K562 (cell line): Measurements from ENCODE around the gene CAPN10. TPM values are rescaled to one million over a fixed set of nuclear protein-coding genes. Genes with fewer than 3 reads are reported as not detected.

ENCODE experiments used
- C11orf30 ChIP-seq: fragments of 450-650 bp; IDR thresholded peaks from 2 replicates; pipeline ENCODE4 v1.6.1; 2016; ENCODE audit warnings: low read depth, mild to moderate bottlenecking
- CC2D1A ChIP-seq: fragments of 450-650 bp; IDR thresholded peaks from 2 replicates; pipeline ENCODE4 v1.6.1; 2017; ENCODE audit warnings: mild to moderate bottlenecking
- CHD2 ChIP-seq: IDR thresholded peaks from 2 replicates; pipeline ENCODE4 v1.6.1; 2011; ENCODE audit warnings: low read depth, low read length
- DACH1 ChIP-seq: fragments of 450-650 bp; IDR thresholded peaks from 2 replicates; pipeline ENCODE4 v1.6.1; 2018; ENCODE audit not compliant: partially characterized antibody
- FOXA1 ChIP-seq: fragments of 450-650 bp; IDR thresholded peaks from 2 replicates; pipeline ENCODE4 v1.6.1; 2016; ENCODE audit warnings: mild to moderate bottlenecking, borderline replicate concordance
- MED1 ChIP-seq: sonication (generic); formaldehyde crosslinking; IDR thresholded peaks from 2 replicates; pipeline ENCODE4 v1.8.1; 2023; ENCODE audit warnings: missing genetic modification reagents, borderline replicate concordance
- POLR3G ChIP-seq: IDR thresholded peaks from 2 replicates; pipeline ENCODE4 v1.6.1; 2011; ENCODE audit not compliant: insufficient read length, insufficient replicate concordance; ENCODE audit errors: extremely low read depth
- RBM15 ChIP-seq: fragments of 200-400 bp; formaldehyde crosslinking; IDR thresholded peaks from 2 replicates; pipeline ENCODE4 v1.6.1; 2018; ENCODE audit warnings: mild to moderate bottlenecking, low read length, moderate library complexity; ENCODE audit not compliant: insufficient read depth
- RHOXF2B ChIP-seq: fragments of 250-450 bp; sonication (Bioruptor Pico); conservative IDR thresholded peaks from 2 replicates; pipeline ENCODE4 v1.5.1; 2021
- SMARCA4 ChIP-seq: fragments of 450-650 bp; IDR thresholded peaks from 2 replicates; pipeline ENCODE4 v1.6.1; 2016
- XRCC4 ChIP-seq: IDR thresholded peaks from one replicate; pipeline ENCODE4 v1.6.1; 2011; ENCODE audit not compliant: insufficient read depth, insufficient read length; ENCODE audit errors: extremely low read depth
- XRCC5 ChIP-seq: fragments of 200-400 bp; formaldehyde crosslinking; IDR thresholded peaks from 2 replicates; pipeline ENCODE4 v1.6.1; 2017; ENCODE audit warnings: low read depth, mild to moderate bottlenecking, low read length
- ZC3H4 ChIP-seq: sonication (generic); formaldehyde crosslinking; IDR thresholded peaks from 2 replicates; pipeline ENCODE4 v1.9.0; 2021; ENCODE audit warnings: missing genetic modification reagents, borderline replicate concordance
- ZNF217 ChIP-seq: sonication (generic); formaldehyde crosslinking; IDR thresholded peaks from 2 replicates; pipeline ENCODE4 v1.8.0; 2022; ENCODE audit warnings: mild to moderate bottlenecking, missing genetic modification reagents
- ZNF764 ChIP-seq: fragments of 250-450 bp; sonication (Bioruptor Pico); IDR thresholded peaks from 2 replicates; pipeline ENCODE4 v1.4.0; 2020; ENCODE audit warnings: low read depth, mild to moderate bottlenecking, moderate library complexity
- polyA plus RNA-seq, 8 experiments: library from polyadenylated mRNA; depleted of rRNA in 4 of 8; stranded (reverse) in 5 of 8; unstranded in 3 of 8; fragments of >200 nt; fragmentation: Nextera tagmentation in 2 of 8; fragmentation: Illumina TruSeq in 1 of 8; extraction: Ambion mirVana in 2 of 8; extraction: Trizol in 1 of 8; gene quantifications; 2 replicates each; pipeline versions ENCODE4 v1.2.1 to v1.2.3, GENCODE V29; 2011 to 2014; ENCODE audit warnings: inconsistent platforms in 1 of 8, missing spikeins in 1 of 8
- total RNA-seq, 7 experiments: library from RNA; depleted of rRNA in 6 of 7; stranded (reverse); fragments of >200 nt in 6 of 7; fragmentation: Illumina TruSeq in 2 of 7; extraction: Trizol in 2 of 7; gene quantifications; 2 replicates each; pipeline versions ENCODE4 v1.2.1 to v1.2.3, GENCODE V29; 2011 to 2021; ENCODE audit warnings: low replicate concordance in 1 of 7
- TF ChIP-seq, protein P1 (sequence below): fragments of 200-400 bp; formaldehyde crosslinking; IDR thresholded peaks from 2 replicates; pipeline ENCODE4 v1.6.1; 2017; ENCODE audit warnings: mild to moderate bottlenecking, low read depth, low read length, moderate library complexity
- TF ChIP-seq, protein P2 (sequence below): fragments of 450-650 bp; formaldehyde crosslinking; IDR thresholded peaks from 2 replicates; pipeline ENCODE4 v1.4.0; 2022; ENCODE audit warnings: missing genetic modification characterization
- TF ChIP-seq, protein P3 (sequence below): fragments of 450-650 bp; IDR thresholded peaks from 2 replicates; pipeline ENCODE4 v1.6.1; 2016; ENCODE audit warnings: mild to moderate bottlenecking
- TF ChIP-seq, protein P4 (sequence below): sonication (generic); formaldehyde crosslinking; IDR thresholded peaks from 2 replicates; pipeline ENCODE4 v1.4.0; 2020; ENCODE audit warnings: mild to moderate bottlenecking, missing genetic modification reagents

Gene CAPN10
- total and polyA plus RNA-seq, 9 of the 15 experiments (the other 6 are each of a cell fraction or from before 2014, with no cell fraction given): 0.08 to 26.1 (median 8.4) TPM

DNA sequence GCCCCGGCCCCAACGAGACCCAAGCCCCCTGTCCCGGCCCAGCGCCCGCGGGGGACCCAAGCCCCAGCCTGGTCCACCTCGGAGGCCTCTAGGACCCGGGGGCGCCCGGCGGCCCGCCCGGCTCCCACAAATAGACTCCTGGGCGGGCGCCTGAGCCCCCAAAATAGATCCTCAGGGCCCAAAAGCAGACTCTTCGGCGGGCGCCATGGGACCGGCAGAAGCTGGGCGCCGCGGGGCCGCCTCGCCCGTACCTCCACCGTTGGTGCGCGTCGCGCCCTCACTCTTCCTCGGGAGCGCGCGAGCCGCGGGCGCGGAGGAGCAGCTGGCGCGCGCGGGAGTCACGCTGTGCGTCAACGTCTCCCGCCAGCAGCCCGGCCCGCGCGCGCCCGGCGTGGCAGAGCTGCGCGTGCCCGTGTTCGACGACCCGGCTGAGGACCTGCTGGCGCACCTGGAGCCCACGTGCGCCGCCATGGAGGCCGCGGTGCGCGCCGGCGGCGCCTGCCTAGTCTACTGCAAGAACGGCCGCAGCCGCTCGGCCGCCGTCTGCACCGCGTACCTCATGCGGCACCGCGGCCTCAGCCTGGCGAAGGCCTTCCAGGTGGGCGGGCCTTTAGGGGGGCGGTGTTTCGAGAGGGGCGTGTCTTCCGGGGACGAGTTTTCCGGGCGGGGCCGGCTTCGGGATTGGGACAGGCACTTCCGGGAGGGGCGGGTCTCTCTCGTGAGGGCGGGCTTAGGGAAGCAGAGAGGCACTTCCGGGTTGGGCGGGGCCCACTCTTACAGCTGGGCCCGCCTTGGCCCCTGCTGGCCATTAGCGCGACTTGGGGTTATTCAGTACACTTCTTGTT, 25.8 kb upstream of the CAPN10 start (continued):
- TF ChIP-seq, protein P1, sequence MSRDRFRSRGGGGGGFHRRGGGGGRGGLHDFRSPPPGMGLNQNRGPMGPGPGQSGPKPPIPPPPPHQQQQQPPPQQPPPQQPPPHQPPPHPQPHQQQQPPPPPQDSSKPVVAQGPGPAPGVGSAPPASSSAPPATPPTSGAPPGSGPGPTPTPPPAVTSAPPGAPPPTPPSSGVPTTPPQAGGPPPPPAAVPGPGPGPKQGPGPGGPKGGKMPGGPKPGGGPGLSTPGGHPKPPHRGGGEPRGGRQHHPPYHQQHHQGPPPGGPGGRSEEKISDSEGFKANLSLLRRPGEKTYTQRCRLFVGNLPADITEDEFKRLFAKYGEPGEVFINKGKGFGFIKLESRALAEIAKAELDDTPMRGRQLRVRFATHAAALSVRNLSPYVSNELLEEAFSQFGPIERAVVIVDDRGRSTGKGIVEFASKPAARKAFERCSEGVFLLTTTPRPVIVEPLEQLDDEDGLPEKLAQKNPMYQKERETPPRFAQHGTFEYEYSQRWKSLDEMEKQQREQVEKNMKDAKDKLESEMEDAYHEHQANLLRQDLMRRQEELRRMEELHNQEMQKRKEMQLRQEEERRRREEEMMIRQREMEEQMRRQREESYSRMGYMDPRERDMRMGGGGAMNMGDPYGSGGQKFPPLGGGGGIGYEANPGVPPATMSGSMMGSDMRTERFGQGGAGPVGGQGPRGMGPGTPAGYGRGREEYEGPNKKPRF: no peak
- no peak for TF ChIP-seq ZC3H4 (CRISPR knock-in tag)
- no peak for TF ChIP-seq ZNF217 (CRISPR knock-in tag)
- TF ChIP-seq RHOXF2B: no peak
- no peak for TF ChIP-seq POLR3G
- TF ChIP-seq, protein P2, sequence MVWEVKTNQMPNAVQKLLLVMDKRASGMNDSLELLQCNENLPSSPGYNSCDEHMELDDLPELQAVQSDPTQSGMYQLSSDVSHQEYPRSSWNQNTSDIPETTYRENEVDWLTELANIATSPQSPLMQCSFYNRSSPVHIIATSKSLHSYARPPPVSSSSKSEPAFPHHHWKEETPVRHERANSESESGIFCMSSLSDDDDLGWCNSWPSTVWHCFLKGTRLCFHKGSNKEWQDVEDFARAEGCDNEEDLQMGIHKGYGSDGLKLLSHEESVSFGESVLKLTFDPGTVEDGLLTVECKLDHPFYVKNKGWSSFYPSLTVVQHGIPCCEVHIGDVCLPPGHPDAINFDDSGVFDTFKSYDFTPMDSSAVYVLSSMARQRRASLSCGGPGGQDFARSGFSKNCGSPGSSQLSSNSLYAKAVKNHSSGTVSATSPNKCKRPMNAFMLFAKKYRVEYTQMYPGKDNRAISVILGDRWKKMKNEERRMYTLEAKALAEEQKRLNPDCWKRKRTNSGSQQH (CRISPR knock-in tag): no peak
- no peak for TF ChIP-seq FOXA1
- TF ChIP-seq XRCC5: no peak
- TF ChIP-seq XRCC4: no peak
- TF ChIP-seq, protein P3, sequence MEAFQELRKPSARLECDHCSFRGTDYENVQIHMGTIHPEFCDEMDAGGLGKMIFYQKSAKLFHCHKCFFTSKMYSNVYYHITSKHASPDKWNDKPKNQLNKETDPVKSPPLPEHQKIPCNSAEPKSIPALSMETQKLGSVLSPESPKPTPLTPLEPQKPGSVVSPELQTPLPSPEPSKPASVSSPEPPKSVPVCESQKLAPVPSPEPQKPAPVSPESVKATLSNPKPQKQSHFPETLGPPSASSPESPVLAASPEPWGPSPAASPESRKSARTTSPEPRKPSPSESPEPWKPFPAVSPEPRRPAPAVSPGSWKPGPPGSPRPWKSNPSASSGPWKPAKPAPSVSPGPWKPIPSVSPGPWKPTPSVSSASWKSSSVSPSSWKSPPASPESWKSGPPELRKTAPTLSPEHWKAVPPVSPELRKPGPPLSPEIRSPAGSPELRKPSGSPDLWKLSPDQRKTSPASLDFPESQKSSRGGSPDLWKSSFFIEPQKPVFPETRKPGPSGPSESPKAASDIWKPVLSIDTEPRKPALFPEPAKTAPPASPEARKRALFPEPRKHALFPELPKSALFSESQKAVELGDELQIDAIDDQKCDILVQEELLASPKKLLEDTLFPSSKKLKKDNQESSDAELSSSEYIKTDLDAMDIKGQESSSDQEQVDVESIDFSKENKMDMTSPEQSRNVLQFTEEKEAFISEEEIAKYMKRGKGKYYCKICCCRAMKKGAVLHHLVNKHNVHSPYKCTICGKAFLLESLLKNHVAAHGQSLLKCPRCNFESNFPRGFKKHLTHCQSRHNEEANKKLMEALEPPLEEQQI: no peak
- no peak for TF ChIP-seq MED1
- no peak for TF ChIP-seq C11orf30
- TF ChIP-seq CHD2: no peak
- TF ChIP-seq, protein P4, sequence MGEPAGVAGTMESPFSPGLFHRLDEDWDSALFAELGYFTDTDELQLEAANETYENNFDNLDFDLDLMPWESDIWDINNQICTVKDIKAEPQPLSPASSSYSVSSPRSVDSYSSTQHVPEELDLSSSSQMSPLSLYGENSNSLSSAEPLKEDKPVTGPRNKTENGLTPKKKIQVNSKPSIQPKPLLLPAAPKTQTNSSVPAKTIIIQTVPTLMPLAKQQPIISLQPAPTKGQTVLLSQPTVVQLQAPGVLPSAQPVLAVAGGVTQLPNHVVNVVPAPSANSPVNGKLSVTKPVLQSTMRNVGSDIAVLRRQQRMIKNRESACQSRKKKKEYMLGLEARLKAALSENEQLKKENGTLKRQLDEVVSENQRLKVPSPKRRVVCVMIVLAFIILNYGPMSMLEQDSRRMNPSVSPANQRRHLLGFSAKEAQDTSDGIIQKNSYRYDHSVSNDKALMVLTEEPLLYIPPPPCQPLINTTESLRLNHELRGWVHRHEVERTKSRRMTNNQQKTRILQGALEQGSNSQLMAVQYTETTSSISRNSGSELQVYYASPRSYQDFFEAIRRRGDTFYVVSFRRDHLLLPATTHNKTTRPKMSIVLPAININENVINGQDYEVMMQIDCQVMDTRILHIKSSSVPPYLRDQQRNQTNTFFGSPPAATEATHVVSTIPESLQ (CRISPR knock-in tag): no peak
- TF ChIP-seq ZNF764 (CRISPR knock-in tag): no peak
- TF ChIP-seq RBM15: no peak
- TF ChIP-seq CC2D1A: no peak
- no peak for TF ChIP-seq SMARCA4
- TF ChIP-seq DACH1: no peak
